Mesothelial cell of epicardium (in vitro differentiated cells): ENCODE data around the gene ZNF585A. TPM values are rescaled to one million over a fixed set of nuclear protein-coding genes. Genes with fewer than 3 reads are reported as not detected.
"Not testable (repeated sequence)": the region's sequence is repeated elsewhere in the genome, so short reads cannot be mapped to it uniquely, and the experiment has no call there.

Source experiments
- DNase-seq, 2 experiments: peaks; one replicate each; pipeline ENCODE4 v3.0.0; 2021; ENCODE audit warnings: low spot score in 2 of 2; ENCODE audit not compliant: unreplicated experiment in 2 of 2
- H3K27ac Mint-ChIP-seq: 2 replicates; pipeline ENCODE4 v1.8.0; 2021; ENCODE audit warnings: mixed read lengths
- H3K27me3 Mint-ChIP-seq: 2 replicates; pipeline ENCODE4 v1.8.0; 2021; ENCODE audit warnings: low read depth, mixed read lengths
- H3K36me3 Mint-ChIP-seq: 2 replicates; pipeline ENCODE4 v1.8.0; 2021; ENCODE audit warnings: mixed read lengths
- H3K4me1 Mint-ChIP-seq: 2 replicates; pipeline ENCODE4 v1.8.0; 2021; ENCODE audit warnings: mixed read lengths
- H3K4me3 Mint-ChIP-seq: 2 replicates; pipeline ENCODE4 v1.8.0; 2021; ENCODE audit warnings: mild to moderate bottlenecking, moderate library complexity, mixed read lengths
- H3K9me3 Mint-ChIP-seq: 2 replicates; pipeline ENCODE4 v1.8.0; 2021; ENCODE audit warnings: mixed read lengths
- total RNA-seq: library from RNA; stranded (reverse); gene quantifications from 3 replicates; pipeline ENCODE4 v1.2.1, GENCODE V29; 2021
- TF ChIP-seq, protein P1 (sequence below): fragments of 200-600 bp; sonication (generic); IDR thresholded peaks from one replicate; pipeline ENCODE4 v1.5.0; 2021; ENCODE audit warnings: antibody characterized with exemption; ENCODE audit not compliant: unreplicated experiment

The ZNF585A gene
- total RNA-seq, 1 donor from 2014 or later, result 12.5 TPM

GRCh38 chr19:37148214-37148613 is 24.3 kb downstream of the ZNF585A start:
- H3K27me3 Mint-ChIP-seq, result no peaks in the 10 kb centered on the region
- no peaks in the 10 kb centered on the region for H3K4me1 Mint-ChIP-seq
- H3K4me3 Mint-ChIP-seq, result no peak overlapping the region
- DNase-seq, result no peak
- peaks cover 69% of the 10 kb centered on the region for H3K9me3 Mint-ChIP-seq
- no peak overlapping the region for H3K27ac Mint-ChIP-seq
- H3K36me3 Mint-ChIP-seq, result peaks cover 66% of the 10 kb centered on the region
- TF ChIP-seq, protein P1, sequence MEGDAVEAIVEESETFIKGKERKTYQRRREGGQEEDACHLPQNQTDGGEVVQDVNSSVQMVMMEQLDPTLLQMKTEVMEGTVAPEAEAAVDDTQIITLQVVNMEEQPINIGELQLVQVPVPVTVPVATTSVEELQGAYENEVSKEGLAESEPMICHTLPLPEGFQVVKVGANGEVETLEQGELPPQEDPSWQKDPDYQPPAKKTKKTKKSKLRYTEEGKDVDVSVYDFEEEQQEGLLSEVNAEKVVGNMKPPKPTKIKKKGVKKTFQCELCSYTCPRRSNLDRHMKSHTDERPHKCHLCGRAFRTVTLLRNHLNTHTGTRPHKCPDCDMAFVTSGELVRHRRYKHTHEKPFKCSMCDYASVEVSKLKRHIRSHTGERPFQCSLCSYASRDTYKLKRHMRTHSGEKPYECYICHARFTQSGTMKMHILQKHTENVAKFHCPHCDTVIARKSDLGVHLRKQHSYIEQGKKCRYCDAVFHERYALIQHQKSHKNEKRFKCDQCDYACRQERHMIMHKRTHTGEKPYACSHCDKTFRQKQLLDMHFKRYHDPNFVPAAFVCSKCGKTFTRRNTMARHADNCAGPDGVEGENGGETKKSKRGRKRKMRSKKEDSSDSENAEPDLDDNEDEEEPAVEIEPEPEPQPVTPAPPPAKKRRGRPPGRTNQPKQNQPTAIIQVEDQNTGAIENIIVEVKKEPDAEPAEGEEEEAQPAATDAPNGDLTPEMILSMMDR, result no peak

DNA sequence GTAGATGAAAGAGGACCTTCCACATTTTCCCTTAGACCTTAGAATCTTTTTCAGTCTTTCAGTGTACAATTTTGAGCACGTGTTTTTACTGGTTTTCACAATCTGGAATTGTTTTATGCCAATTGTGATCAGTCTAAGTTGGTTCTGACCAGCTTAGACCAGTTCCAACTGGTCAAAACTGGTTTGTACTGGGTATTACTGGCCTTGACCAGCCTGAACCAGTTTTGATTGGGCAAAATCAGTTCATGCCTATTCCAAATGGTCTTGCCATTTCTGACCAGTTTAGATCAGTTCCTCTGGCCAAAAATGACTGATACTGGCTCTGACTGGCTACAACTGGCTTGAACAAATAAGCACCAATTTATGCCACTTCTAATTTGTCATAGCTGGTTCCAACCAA is 36.4 kb downstream of the ZNF585A start:
- Mint-ChIP-seq H3K27me3 (no peaks in the 10 kb centered on the region), H3K4me1 (no peaks in the 10 kb centered on the region), H3K9me3 (peaks cover 63% of the 10 kb centered on the region), H3K36me3 (peaks cover 38% of the 10 kb centered on the region), H3K27ac (no peak overlapping the region), H3K4me3 (no peak overlapping the region)
- TF ChIP-seq, protein P1, result no peak
- DNase-seq, result no peak

DNA sequence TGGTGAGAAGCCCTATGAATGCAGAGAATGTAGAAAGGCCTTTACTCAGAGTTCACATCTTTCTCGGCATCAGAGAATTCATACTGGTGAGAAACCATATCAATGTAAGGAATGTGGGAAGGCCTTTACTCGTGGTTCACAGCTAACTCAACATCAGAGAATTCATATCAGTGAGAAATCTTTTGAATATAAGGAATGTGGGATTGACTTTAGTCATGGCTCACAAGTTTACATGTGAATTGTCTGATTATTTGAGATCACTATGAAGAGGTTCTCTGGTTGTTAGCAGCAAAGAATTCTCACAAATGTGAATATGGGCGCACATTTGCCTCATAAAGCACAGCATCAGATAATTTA is 43.7 kb downstream of the ZNF585A start:
- peaks cover 87% of the 10 kb centered on the region for H3K9me3 Mint-ChIP-seq
- no peak overlapping the region for H3K4me3 Mint-ChIP-seq
- H3K27me3 Mint-ChIP-seq, result no peaks in the 10 kb centered on the region
- no peak for DNase-seq
- no peaks in the 10 kb centered on the region for H3K4me1 Mint-ChIP-seq
- TF ChIP-seq, protein P1, result no peak
- no peak overlapping the region for H3K27ac Mint-ChIP-seq
- H3K36me3 Mint-ChIP-seq, result peaks cover 86% of the 10 kb centered on the region

DNA sequence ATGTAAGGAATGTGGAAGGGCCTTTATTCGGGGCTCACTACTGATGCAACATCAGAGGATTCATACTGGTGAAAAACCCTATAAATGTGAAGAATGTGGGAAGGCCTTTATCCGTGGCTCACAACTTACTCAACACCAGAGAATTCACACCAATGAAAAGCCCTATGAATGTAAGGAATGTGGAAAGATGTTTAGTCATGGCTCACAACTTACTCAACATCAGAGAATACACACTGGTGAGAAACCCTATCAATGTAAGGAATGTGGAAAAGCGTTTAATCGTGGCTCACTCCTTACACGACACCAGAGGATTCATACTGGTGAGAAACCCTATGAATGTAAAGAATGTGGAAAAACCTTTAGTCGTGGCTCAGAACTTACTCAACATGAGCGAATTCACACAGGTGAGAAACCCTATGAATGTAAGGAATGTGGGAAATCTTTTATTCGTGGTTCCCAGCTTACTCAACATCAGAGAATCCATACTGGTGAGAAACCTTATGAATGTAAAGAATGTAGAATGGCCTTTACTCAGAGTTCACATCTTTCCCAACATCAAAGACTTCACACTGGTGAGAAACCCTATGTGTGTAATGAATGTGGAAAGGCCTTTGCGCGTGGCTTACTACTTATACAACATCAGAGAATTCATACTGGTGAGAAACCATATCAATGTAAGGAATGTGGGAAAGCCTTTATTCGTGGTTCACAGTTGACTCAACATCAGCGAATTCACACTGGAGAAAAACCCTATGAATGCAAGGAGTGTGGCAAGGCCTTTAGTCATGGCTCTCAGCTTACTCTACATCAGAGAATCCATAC is 44.3 kb downstream of the ZNF585A start:
- TF ChIP-seq, protein P1, result no peak
- peaks cover 82% of the 10 kb centered on the region for H3K36me3 Mint-ChIP-seq
- DNase-seq, result no peak
- no peak overlapping the region for H3K27ac Mint-ChIP-seq
- peaks cover 84% of the 10 kb centered on the region for H3K9me3 Mint-ChIP-seq
- H3K4me1 Mint-ChIP-seq, result no peaks in the 10 kb centered on the region
- H3K4me3 Mint-ChIP-seq, result no peak overlapping the region
- H3K27me3 Mint-ChIP-seq, result no peaks in the 10 kb centered on the region

GRCh38 chr19:37122093-37122492 is 50.4 kb downstream of the ZNF585A start:
- Mint-ChIP-seq H3K36me3 (peaks cover 46% of the 10 kb centered on the region), H3K9me3 (peaks cover 54% of the 10 kb centered on the region)
- not testable (repeated sequence) for DNase-seq, H3K27me3 Mint-ChIP-seq, H3K4me1 Mint-ChIP-seq, H3K4me3 Mint-ChIP-seq, H3K27ac Mint-ChIP-seq

GRCh38 chr19:37114001-37114400 is 58.5 kb downstream of the ZNF585A start:
- no peak for DNase-seq
- TF ChIP-seq, protein P1, result peak; percentile 45
- H3K9me3 Mint-ChIP-seq, result peaks cover 75% of the 10 kb centered on the region
- H3K36me3 Mint-ChIP-seq, result peaks cover 77% of the 10 kb centered on the region
- H3K27me3 Mint-ChIP-seq, result no peaks in the 10 kb centered on the region
- no peak overlapping the region for H3K4me3 Mint-ChIP-seq
- H3K4me1 Mint-ChIP-seq, result no peaks in the 10 kb centered on the region
- no peak overlapping the region for H3K27ac Mint-ChIP-seq

- H3K27me3 Mint-ChIP-seq, H3K4me3 Mint-ChIP-seq, H3K4me1 Mint-ChIP-seq, DNase-seq, H3K27ac Mint-ChIP-seq: not testable (repeated sequence)
- Mint-ChIP-seq H3K36me3 (peaks cover 97% of the 10 kb centered on the region), H3K9me3 (peaks cover 90% of the 10 kb centered on the region)
Measured at GRCh38 chr19:37111753-37112152, 60.7 kb downstream of the ZNF585A start.

GRCh38 chr19:37104135-37104534 is 68.4 kb downstream of the ZNF585A start:
- DNase-seq, result not testable (repeated sequence)

More at GRCh38 chr19:37104135-37104534, 68.4 kb downstream of the ZNF585A start:
- H3K27me3 Mint-ChIP-seq, H3K4me1 Mint-ChIP-seq, H3K4me3 Mint-ChIP-seq, H3K27ac Mint-ChIP-seq: not testable (repeated sequence)
- Mint-ChIP-seq H3K9me3 (peaks cover 78% of the 10 kb centered on the region), H3K36me3 (peaks cover 91% of the 10 kb centered on the region)
